Fibroblast of lung (primary cell): ENCODE measurements around the gene SIPA1L3. TPM values are rescaled to one million over a fixed set of nuclear protein-coding genes. Genes with fewer than 3 reads are reported as not detected.

Source experiments
- DNase-seq, 2 donors: peaks; one replicate each; pipeline versions ENCODE4 v3.0.0 to v3.0.0-alpha.2; 2010; ENCODE audit warnings: low read depth in 2 of 2
- H2AFZ ChIP-seq: 2 replicates; pipeline ENCODE4 v1.5.1; 2012; ENCODE audit warnings: low read length, control low read depth, inconsistent platforms
- H3K27ac ChIP-seq: 2 replicates; pipeline ENCODE4 v1.5.1; 2011; ENCODE audit warnings: low read length, control low read depth; ENCODE audit not compliant: insufficient read depth
- H3K27me3 ChIP-seq: 2 replicates; pipeline ENCODE4 v1.5.1; 2011; ENCODE audit warnings: mild to moderate bottlenecking, low read length; ENCODE audit not compliant: control insufficient read depth, insufficient read depth
- H3K36me3 ChIP-seq: 2 replicates; pipeline ENCODE4 v1.5.1; 2011; ENCODE audit warnings: low read length; ENCODE audit not compliant: control insufficient read depth, insufficient read depth
- H3K4me1 ChIP-seq: 2 replicates; pipeline ENCODE4 v1.5.1; 2011; ENCODE audit warnings: low read length; ENCODE audit not compliant: control insufficient read depth, insufficient read depth; ENCODE audit errors: extremely low read depth
- H3K4me2 ChIP-seq: 2 replicates; pipeline ENCODE4 v1.5.1; 2011; ENCODE audit warnings: low read length, control low read depth; ENCODE audit not compliant: insufficient read depth; ENCODE audit errors: extremely low read depth
- H3K4me3 ChIP-seq, 4 experiments: fragments of 200-600 bp in 1 of 4; sonication (generic) in 1 of 4; replicated peaks in 1 of 4; 2 replicates each; pipeline ENCODE4 v1.5.1; 2011 to 2016; ENCODE audit warnings: low read length in 4 of 4, low read depth in 3 of 4, mild to moderate bottlenecking in 3 of 4, control low read depth in 2 of 4, inconsistent platforms in 1 of 4, mixed read lengths in 1 of 4; ENCODE audit not compliant: insufficient read depth in 1 of 4; ENCODE audit errors: control extremely low read depth in 1 of 4
- H3K79me2 ChIP-seq: 2 replicates; pipeline ENCODE4 v1.5.1; 2012; ENCODE audit warnings: mild to moderate bottlenecking, low read length, inconsistent platforms; ENCODE audit not compliant: control insufficient read depth, insufficient read depth
- H3K9ac ChIP-seq: 2 replicates; pipeline ENCODE4 v1.5.1; 2011; ENCODE audit warnings: mild to moderate bottlenecking, low read length, control low read depth; ENCODE audit not compliant: insufficient read depth
- H3K9me3 ChIP-seq: 2 replicates; pipeline ENCODE4 v1.5.1; 2012; ENCODE audit warnings: low read depth, low read length; ENCODE audit not compliant: control insufficient read depth, insufficient read depth
- H4K20me1 ChIP-seq: 2 replicates; pipeline ENCODE4 v1.5.1; 2011; ENCODE audit warnings: low read length; ENCODE audit not compliant: control insufficient read depth, insufficient read depth; ENCODE audit errors: extremely low read depth
- CTCF ChIP-seq, 2 donors: IDR thresholded peaks in 1 of 2; conservative IDR thresholded peaks in 1 of 2; 1 replicate in 1 of 2; 2 replicates in 1 of 2; pipeline ENCODE4 v1.5.1; 2011 to 2012; ENCODE audit warnings: low read length in 2 of 2, control low read depth in 1 of 2, inconsistent platforms in 1 of 2, low read depth in 1 of 2, mild to moderate bottlenecking in 1 of 2
- EZH2 ChIP-seq: IDR thresholded peaks from 2 replicates; pipeline ENCODE4 v1.5.1; 2012; ENCODE audit warnings: low read length, control low read depth, mild to moderate bottlenecking; ENCODE audit errors: missing control alignments
- polyA plus RNA-seq, 2 donors: library from polyadenylated mRNA; depleted of rRNA in 1 of 2; stranded (reverse) in 1 of 2; unstranded in 1 of 2; fragments of >200 nt; gene quantifications; 2 replicates each; pipeline ENCODE4 v1.2.1, GENCODE V29; 2011 to 2012; ENCODE audit warnings: missing spikeins in 1 of 2
- total RNA-seq: library from RNA; depleted of rRNA; stranded (reverse); fragments of >200 nt; gene quantifications from 2 replicates; pipeline ENCODE4 v1.2.1, GENCODE V29; 2014

The SIPA1L3 gene
- total and polyA plus RNA-seq, 2 donors (not counting 1 experiment from before 2014, with no cell fraction given), result 3.7 to 10.1 TPM

- Histone ChIP-seq H3K4me1 (peaks cover 10% of the 10 kb centered on the region), H3K27ac (no peak overlapping the region), H3K9me3 (no peaks in the 10 kb centered on the region), H3K27me3 (no peaks in the 10 kb centered on the region), H3K4me3 (no peak overlapping the region), H2AFZ (no peak overlapping the region), H3K4me2 (no peak overlapping the region), H3K9ac (no peak overlapping the region), H3K36me3 (no peaks in the 10 kb centered on the region), H3K79me2 (no peaks in the 10 kb centered on the region), H4K20me1 (no peaks in the 10 kb centered on the region)
- no peak for TF ChIP-seq CTCF (conservative IDR thresholded peaks at IDR 0.05 in 1 of 2, IDR thresholded peaks at IDR 0.05 in 1 of 2; ENCODE audit: low read depth in 1 of 2, low read length in 2 of 2)
- no peak for TF ChIP-seq EZH2
- no peak for DNase-seq
Measured at GRCh38 chr19:38185562-38185961, 278.6 kb downstream of the SIPA1L3 start.

DNA sequence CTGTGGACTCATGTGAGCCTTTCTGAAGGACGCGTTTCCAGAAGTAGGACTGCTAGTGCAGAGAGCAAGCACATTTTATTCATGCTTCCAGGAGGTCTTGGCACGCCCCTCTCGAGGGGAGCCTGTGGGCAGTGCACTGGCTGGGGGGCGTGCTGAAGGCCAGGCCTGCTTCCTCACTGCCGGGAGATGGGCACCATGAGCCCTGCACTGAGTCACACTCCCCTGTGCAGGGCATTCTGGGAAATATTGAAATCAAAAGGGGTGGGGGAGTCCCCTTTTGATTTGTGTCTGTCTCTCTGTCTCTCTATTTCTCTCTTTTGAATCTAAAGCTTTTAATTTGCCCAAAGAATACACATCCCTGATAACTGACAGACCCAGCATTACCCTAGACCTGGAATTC is 283.1 kb downstream of the SIPA1L3 start:
- Histone ChIP-seq H3K27ac (no peak overlapping the region), H3K4me3 (no peak overlapping the region), H2AFZ (no peak overlapping the region), H3K9ac (no peak overlapping the region), H3K36me3 (peaks cover 1% of the 10 kb centered on the region), H3K4me1 (no peaks in the 10 kb centered on the region), H3K4me2 (no peak overlapping the region), H3K79me2 (no peaks in the 10 kb centered on the region), H3K27me3 (no peaks in the 10 kb centered on the region), H3K9me3 (no peaks in the 10 kb centered on the region), H4K20me1 (no peaks in the 10 kb centered on the region)
- no peak for TF ChIP-seq EZH2
- no peak for TF ChIP-seq CTCF (conservative IDR thresholded peaks at IDR 0.05 in 1 of 2, IDR thresholded peaks at IDR 0.05 in 1 of 2; ENCODE audit: low read depth in 1 of 2, low read length in 2 of 2)
- DNase-seq, result no peak

DNA sequence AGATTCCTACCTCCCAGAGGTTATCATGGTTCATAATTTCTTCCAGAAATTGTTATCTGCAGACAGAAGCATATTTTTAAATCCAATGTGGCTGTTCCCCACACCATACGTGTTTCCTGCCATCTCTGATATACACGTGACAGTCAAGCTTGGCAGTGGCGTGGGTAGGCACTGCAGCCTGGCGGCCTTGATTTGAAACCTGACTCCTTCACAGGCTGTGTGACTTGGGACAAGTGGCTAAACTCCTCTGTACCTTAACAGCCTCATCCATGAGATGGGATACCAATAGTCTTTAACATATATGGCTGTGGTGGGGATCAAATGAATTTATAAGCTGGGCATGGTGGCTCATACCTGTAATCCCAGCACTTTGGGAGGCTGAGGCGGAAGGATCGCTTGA is 283.8 kb downstream of the SIPA1L3 start:
- Histone ChIP-seq H3K79me2 (no peaks in the 10 kb centered on the region), H4K20me1 (no peaks in the 10 kb centered on the region), H2AFZ (no peak overlapping the region), H3K4me1 (no peaks in the 10 kb centered on the region), H3K36me3 (peaks cover 1% of the 10 kb centered on the region), H3K9ac (no peak overlapping the region), H3K4me2 (no peak overlapping the region), H3K27ac (no peak overlapping the region), H3K27me3 (no peaks in the 10 kb centered on the region), H3K9me3 (no peaks in the 10 kb centered on the region), H3K4me3 (no peak overlapping the region)
- no peak for TF ChIP-seq EZH2
- no peak for TF ChIP-seq CTCF (conservative IDR thresholded peaks at IDR 0.05 in 1 of 2, IDR thresholded peaks at IDR 0.05 in 1 of 2; ENCODE audit: low read depth in 1 of 2, low read length in 2 of 2)
- no peak for DNase-seq
